Measurements from ENCODE around the gene TPST1. TPM values are rescaled to one million over a fixed set of nuclear protein-coding genes. Genes with fewer than 3 reads are reported as not detected.

TPST1 gene
- polyA plus RNA-seq, 1 of the 3 experiments (the other 2 are of a cell fraction), result 36.4 TPM

DNA sequence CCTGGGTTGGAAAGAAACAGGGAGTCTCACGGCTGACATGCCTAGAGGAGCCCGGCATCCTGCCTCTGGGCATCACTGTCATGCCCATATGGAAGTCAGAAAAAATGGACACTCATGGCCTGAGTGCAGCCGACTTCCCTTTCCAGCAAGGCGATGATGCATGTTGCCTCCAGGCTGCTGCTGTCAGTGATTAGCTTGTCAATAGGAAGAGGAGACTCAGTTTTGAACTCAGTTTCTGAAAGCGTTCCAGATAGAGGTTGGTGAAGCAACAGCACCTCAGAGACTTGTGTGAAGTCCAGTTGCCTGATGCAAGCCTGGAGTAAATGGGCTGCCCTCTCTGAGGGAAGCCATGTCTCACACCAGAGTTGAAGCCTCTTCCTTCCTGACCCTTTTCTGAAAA, 148.4 kb downstream of the TPST1 start:
- Histone ChIP-seq H3K27ac (ENCODE audit: low read depth in 2 of 2, low read length in 1 of 2) (no peak overlapping the region), H3K36me3 (replicated peaks in 1 of 2; ENCODE audit: control insufficient read depth in 1 of 2, insufficient read depth in 2 of 2, low read length in 1 of 2) (peaks cover 3 to 5% of the 10 kb centered on the region in 2 experiments), H2AFZ (ENCODE audit: low read depth) (no peak overlapping the region), H3K4me1 (ENCODE audit: control insufficient read depth in 1 of 2, insufficient read depth in 2 of 2, low read depth in 1 of 2, low read length in 1 of 2) (peaks cover 5 to 25% of the 10 kb centered on the region in 2 experiments; a peak in 3 of 4 replicates), H3K4me2 (no peak overlapping the region), H3K9me2 (no peaks in the 10 kb centered on the region), H3K27me3 (ENCODE audit: insufficient read depth) (no peaks in the 10 kb centered on the region), H3F3A (replicated peaks; ENCODE audit: insufficient read depth) (no peaks in the 10 kb centered on the region), H4K20me1 (ENCODE audit: insufficient read depth) (no peaks in the 10 kb centered on the region), H3K4me3 (ENCODE audit: low read depth in 2 of 2, low read length in 1 of 2) (no peak overlapping the region), H3K9ac (no peak overlapping the region), H3K79me2 (ENCODE audit: insufficient read depth) (no peaks in the 10 kb centered on the region), H3K9me3 (no peaks in the 10 kb centered on the region)
- CTCF ChIA-PET, result no interaction called here
- POLR2A ChIA-PET, result no interaction called here
- 87% methylated on average over 5 of the region's 5 CpGs for WGBS (ENCODE audit: low lambda C conversion rate)
- TF ChIP-seq, protein P1, sequence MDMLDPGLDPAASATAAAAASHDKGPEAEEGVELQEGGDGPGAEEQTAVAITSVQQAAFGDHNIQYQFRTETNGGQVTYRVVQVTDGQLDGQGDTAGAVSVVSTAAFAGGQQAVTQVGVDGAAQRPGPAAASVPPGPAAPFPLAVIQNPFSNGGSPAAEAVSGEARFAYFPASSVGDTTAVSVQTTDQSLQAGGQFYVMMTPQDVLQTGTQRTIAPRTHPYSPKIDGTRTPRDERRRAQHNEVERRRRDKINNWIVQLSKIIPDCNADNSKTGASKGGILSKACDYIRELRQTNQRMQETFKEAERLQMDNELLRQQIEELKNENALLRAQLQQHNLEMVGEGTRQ (IDR thresholded peaks at IDR 0.05; ENCODE audit: borderline replicate concordance, low read depth, low read length), result no peak
- no peak for TF ChIP-seq TAF1 (IDR thresholded peaks at IDR 0.05; ENCODE audit: borderline replicate concordance, low read depth, low read length)
- TF ChIP-seq FOSL2 (IDR thresholded peaks at IDR 0.05; ENCODE audit: borderline replicate concordance, low read depth), result no peak
- TF ChIP-seq, protein P2, sequence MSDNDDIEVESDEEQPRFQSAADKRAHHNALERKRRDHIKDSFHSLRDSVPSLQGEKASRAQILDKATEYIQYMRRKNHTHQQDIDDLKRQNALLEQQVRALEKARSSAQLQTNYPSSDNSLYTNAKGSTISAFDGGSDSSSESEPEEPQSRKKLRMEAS (IDR thresholded peaks at IDR 0.05; ENCODE audit: low read depth), result no peak
- TF ChIP-seq GATA2 (CRISPR knock-in tag; IDR thresholded peaks at IDR 0.05), result no peak
- TF ChIP-seq EP300 (IDR thresholded peaks at IDR 0.05; ENCODE audit: borderline replicate concordance in 1 of 2, low read depth in 1 of 2, low read length in 1 of 2), result no peak
- no peak for TF ChIP-seq EZH2phosphoT487 (IDR thresholded peaks at IDR 0.05; ENCODE audit: borderline replicate concordance, low read depth)
- TF ChIP-seq RFX5 (IDR thresholded peaks at IDR 0.05; ENCODE audit: low read length), result no peak
- TF ChIP-seq, protein P3, sequence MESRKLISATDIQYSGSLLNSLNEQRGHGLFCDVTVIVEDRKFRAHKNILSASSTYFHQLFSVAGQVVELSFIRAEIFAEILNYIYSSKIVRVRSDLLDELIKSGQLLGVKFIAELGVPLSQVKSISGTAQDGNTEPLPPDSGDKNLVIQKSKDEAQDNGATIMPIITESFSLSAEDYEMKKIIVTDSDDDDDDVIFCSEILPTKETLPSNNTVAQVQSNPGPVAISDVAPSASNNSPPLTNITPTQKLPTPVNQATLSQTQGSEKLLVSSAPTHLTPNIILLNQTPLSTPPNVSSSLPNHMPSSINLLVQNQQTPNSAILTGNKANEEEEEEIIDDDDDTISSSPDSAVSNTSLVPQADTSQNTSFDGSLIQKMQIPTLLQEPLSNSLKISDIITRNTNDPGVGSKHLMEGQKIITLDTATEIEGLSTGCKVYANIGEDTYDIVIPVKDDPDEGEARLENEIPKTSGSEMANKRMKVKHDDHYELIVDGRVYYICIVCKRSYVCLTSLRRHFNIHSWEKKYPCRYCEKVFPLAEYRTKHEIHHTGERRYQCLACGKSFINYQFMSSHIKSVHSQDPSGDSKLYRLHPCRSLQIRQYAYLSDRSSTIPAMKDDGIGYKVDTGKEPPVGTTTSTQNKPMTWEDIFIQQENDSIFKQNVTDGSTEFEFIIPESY (IDR thresholded peaks at IDR 0.05; ENCODE audit: borderline replicate concordance, low read depth), result no peak
- no peak for TF ChIP-seq JUND (IDR thresholded peaks at IDR 0.05)
- TF ChIP-seq, protein P4, sequence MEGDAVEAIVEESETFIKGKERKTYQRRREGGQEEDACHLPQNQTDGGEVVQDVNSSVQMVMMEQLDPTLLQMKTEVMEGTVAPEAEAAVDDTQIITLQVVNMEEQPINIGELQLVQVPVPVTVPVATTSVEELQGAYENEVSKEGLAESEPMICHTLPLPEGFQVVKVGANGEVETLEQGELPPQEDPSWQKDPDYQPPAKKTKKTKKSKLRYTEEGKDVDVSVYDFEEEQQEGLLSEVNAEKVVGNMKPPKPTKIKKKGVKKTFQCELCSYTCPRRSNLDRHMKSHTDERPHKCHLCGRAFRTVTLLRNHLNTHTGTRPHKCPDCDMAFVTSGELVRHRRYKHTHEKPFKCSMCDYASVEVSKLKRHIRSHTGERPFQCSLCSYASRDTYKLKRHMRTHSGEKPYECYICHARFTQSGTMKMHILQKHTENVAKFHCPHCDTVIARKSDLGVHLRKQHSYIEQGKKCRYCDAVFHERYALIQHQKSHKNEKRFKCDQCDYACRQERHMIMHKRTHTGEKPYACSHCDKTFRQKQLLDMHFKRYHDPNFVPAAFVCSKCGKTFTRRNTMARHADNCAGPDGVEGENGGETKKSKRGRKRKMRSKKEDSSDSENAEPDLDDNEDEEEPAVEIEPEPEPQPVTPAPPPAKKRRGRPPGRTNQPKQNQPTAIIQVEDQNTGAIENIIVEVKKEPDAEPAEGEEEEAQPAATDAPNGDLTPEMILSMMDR (IDR thresholded peaks at IDR 0.05), result no peak
- TF ChIP-seq, protein P5, sequence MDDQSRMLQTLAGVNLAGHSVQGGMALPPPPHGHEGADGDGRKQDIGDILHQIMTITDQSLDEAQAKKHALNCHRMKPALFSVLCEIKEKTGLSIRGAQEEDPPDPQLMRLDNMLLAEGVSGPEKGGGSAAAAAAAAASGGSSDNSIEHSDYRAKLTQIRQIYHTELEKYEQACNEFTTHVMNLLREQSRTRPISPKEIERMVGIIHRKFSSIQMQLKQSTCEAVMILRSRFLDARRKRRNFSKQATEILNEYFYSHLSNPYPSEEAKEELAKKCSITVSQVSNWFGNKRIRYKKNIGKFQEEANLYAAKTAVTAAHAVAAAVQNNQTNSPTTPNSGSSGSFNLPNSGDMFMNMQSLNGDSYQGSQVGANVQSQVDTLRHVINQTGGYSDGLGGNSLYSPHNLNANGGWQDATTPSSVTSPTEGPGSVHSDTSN (IDR thresholded peaks at IDR 0.05), result no peak
- TF ChIP-seq YY1 (IDR thresholded peaks at IDR 0.05; ENCODE audit: low read depth), result no peak
- TF ChIP-seq MXI1 (IDR thresholded peaks at IDR 0.05; ENCODE audit: low read depth, low read length), result no peak
- no peak for TF ChIP-seq POLR2AphosphoS5 (IDR thresholded peaks at IDR 0.05; ENCODE audit: low read depth, low read length)
- DNase-seq, result no peak

All from SK-N-SH (cell line).